C4-2B (cell line): ENCODE results near the gene PTTG1.

Experiments used
- ZFX ChIP-seq: fragments of 450-650 bp; IDR thresholded peaks from 2 replicates; pipeline ENCODE4 v1.6.1; 2017
- TF ChIP-seq, protein P1 (sequence below): fragments of 450-650 bp; conservative IDR thresholded peaks from 2 replicates; pipeline ENCODE4 v1.5.1; 2017; ENCODE audit warnings: mild to moderate bottlenecking

DNA sequence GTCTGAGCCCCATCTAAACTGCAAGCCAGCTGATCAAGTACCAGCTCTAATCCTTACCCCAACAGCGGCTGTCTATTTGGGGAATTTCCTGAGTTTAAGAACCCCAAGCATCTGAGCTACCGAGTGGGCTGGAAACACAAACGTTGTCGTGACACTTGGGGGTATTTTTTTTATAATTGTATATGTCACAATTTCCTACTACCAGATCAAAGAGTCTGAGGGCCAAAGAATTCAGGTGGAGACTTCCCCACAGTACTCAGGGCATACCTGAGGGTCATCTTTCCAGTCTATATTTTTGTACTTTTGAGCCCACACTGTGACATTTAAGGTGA lies 42.8 kb downstream of the PTTG1 start:
- TF ChIP-seq, protein P1, sequence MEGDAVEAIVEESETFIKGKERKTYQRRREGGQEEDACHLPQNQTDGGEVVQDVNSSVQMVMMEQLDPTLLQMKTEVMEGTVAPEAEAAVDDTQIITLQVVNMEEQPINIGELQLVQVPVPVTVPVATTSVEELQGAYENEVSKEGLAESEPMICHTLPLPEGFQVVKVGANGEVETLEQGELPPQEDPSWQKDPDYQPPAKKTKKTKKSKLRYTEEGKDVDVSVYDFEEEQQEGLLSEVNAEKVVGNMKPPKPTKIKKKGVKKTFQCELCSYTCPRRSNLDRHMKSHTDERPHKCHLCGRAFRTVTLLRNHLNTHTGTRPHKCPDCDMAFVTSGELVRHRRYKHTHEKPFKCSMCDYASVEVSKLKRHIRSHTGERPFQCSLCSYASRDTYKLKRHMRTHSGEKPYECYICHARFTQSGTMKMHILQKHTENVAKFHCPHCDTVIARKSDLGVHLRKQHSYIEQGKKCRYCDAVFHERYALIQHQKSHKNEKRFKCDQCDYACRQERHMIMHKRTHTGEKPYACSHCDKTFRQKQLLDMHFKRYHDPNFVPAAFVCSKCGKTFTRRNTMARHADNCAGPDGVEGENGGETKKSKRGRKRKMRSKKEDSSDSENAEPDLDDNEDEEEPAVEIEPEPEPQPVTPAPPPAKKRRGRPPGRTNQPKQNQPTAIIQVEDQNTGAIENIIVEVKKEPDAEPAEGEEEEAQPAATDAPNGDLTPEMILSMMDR: no peak
- no peak for TF ChIP-seq ZFX
